Loucy (cell line): ENCODE measurements around the gene ELMO1.

Source experiments
- CTCF ChIP-seq: fragments of 200-600 bp; sonication (generic); conservative IDR thresholded peaks from 2 replicates; pipeline ENCODE4 v1.5.1; 2014; ENCODE audit warnings: mild to moderate bottlenecking, antibody characterized with exemption, low read length
- EZH2phosphoT487 ChIP-seq: fragments of 200-600 bp; IDR thresholded peaks from 2 replicates; pipeline ENCODE4 v1.6.1; 2018; ENCODE audit warnings: antibody characterized with exemption, mild to moderate bottlenecking, moderate library complexity, borderline replicate concordance

GRCh38 chr7:37218956-37219355, 229.7 kb downstream of the ELMO1 start:
- no peak for TF ChIP-seq CTCF
- TF ChIP-seq EZH2phosphoT487: no peak
